Measurements from ENCODE around the gene IRX2.

The IRX2 gene

GRCh38 chr5:2699231-2699630 lies 52.2 kb downstream of the IRX2 start:
- no peak for DNase-seq (ENCODE audit: extremely low read depth in 1 of 2, low read depth in 1 of 2)

GRCh38 chr5:2698581-2698980 lies 52.9 kb downstream of the IRX2 start:
- DNase-seq (ENCODE audit: extremely low read depth in 1 of 2, low read depth in 1 of 2): no peak

- no peak for DNase-seq (ENCODE audit: extremely low read depth in 1 of 2, low read depth in 1 of 2)
Measured at GRCh38 chr5:2697446-2698200, 53.9 kb downstream of the IRX2 start.

GRCh38 chr5:2697041-2697440 lies 54.4 kb downstream of the IRX2 start:
- DNase-seq (ENCODE audit: extremely low read depth in 1 of 2, low read depth in 1 of 2): no peak

All from activated CD8-positive, alpha-beta memory T cell treated with anti-CD3 and anti-CD28 coated beads for 1 hour (primary cell).